RWPE2 (cell line): ENCODE data around the gene NOP14.
"Not testable (repeated sequence)": the region's sequence is repeated elsewhere in the genome, so short reads cannot be mapped to it uniquely, and the experiment has no call there.

Experiments used
- ATAC-seq: fragments of 200-7000 bp; cut with Tn5 transposase; 3 replicates; pipeline ENCODE4 v1.9.1; 2021; ENCODE audit warnings: low read depth
- DNase-seq: peaks from one replicate; pipeline ENCODE4 v3.0.0-alpha.2; 2020; ENCODE audit warnings: low spot score
- H3K27ac ChIP-seq: fragments of 450-650 bp; 2 replicates; pipeline ENCODE4 v1.5.1; 2017; ENCODE audit warnings: mild to moderate bottlenecking; ENCODE audit not compliant: poor library complexity, severe bottlenecking
- H3K27me3 ChIP-seq: fragments of 250-450 bp; sonication (Bioruptor Pico); 2 replicates; pipeline ENCODE4 v1.5.1; 2021; ENCODE audit warnings: mild to moderate bottlenecking, moderate library complexity; ENCODE audit not compliant: insufficient read depth, poor library complexity, severe bottlenecking
- H3K36me3 ChIP-seq: fragments of 250-450 bp; sonication (Bioruptor Pico); 2 replicates; pipeline ENCODE4 v1.5.1; 2020; ENCODE audit warnings: low read depth, mild to moderate bottlenecking, moderate library complexity
- H3K4me1 ChIP-seq: fragments of 250-450 bp; sonication (Bioruptor Pico); 2 replicates; pipeline ENCODE4 v1.5.1; 2021; ENCODE audit warnings: mild to moderate bottlenecking, moderate library complexity; ENCODE audit not compliant: insufficient read depth, poor library complexity, severe bottlenecking
- H3K4me3 ChIP-seq: fragments of 250-450 bp; sonication (Bioruptor Pico); 2 replicates; pipeline ENCODE4 v1.5.1; 2021; ENCODE audit warnings: mild to moderate bottlenecking, moderate library complexity; ENCODE audit not compliant: severe bottlenecking
- H3K9me3 ChIP-seq: fragments of 250-450 bp; sonication (Bioruptor Pico); 2 replicates; pipeline ENCODE4 v1.5.1; 2021; ENCODE audit warnings: mild to moderate bottlenecking, moderate library complexity; ENCODE audit not compliant: severe bottlenecking
- TF ChIP-seq, protein P1 (sequence below): fragments of 450-650 bp; IDR thresholded peaks from one replicate; pipeline ENCODE4 v1.5.1; 2017; ENCODE audit warnings: mild to moderate bottlenecking, moderate library complexity; ENCODE audit not compliant: poor library complexity, severe bottlenecking

The NOP14 gene

GRCh38 chr4:2991243-2991642 is 28.0 kb upstream of the NOP14 start:
- H3K27me3 ChIP-seq, result no peaks in the 10 kb centered on the region
- H3K9me3 ChIP-seq, result no peaks in the 10 kb centered on the region
- DNase-seq, result no peak
- no peak overlapping the region for H3K4me3 ChIP-seq
- H3K4me1 ChIP-seq, result no peaks in the 10 kb centered on the region
- TF ChIP-seq, protein P1, sequence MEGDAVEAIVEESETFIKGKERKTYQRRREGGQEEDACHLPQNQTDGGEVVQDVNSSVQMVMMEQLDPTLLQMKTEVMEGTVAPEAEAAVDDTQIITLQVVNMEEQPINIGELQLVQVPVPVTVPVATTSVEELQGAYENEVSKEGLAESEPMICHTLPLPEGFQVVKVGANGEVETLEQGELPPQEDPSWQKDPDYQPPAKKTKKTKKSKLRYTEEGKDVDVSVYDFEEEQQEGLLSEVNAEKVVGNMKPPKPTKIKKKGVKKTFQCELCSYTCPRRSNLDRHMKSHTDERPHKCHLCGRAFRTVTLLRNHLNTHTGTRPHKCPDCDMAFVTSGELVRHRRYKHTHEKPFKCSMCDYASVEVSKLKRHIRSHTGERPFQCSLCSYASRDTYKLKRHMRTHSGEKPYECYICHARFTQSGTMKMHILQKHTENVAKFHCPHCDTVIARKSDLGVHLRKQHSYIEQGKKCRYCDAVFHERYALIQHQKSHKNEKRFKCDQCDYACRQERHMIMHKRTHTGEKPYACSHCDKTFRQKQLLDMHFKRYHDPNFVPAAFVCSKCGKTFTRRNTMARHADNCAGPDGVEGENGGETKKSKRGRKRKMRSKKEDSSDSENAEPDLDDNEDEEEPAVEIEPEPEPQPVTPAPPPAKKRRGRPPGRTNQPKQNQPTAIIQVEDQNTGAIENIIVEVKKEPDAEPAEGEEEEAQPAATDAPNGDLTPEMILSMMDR, result no peak
- no peaks in the 10 kb centered on the region for H3K36me3 ChIP-seq
- H3K27ac ChIP-seq, result no peak overlapping the region
- no peak for ATAC-seq

DNA sequence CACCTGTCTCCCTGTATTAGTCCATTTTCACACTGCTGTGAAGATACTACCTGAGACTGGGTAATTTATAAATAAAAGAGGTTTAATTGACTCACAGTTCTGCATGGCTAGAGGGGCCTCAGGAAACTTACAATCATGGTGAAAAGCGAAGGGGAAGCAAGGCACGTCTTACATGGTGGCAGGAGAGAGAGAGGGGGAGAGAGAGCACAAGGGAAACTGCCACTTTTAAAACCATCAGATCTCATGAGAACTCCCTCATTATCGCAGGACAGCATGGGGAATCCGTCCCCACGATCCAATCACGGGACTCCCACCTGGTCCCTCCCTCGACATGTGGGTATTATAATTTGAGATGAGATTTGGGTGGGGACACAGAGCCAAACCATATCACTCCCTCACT is 20.5 kb upstream of the NOP14 start:
- not testable (repeated sequence) for H3K4me1 ChIP-seq, H3K9me3 ChIP-seq, H3K4me3 ChIP-seq, H3K27me3 ChIP-seq, H3K27ac ChIP-seq, DNase-seq, ATAC-seq, H3K36me3 ChIP-seq

DNA sequence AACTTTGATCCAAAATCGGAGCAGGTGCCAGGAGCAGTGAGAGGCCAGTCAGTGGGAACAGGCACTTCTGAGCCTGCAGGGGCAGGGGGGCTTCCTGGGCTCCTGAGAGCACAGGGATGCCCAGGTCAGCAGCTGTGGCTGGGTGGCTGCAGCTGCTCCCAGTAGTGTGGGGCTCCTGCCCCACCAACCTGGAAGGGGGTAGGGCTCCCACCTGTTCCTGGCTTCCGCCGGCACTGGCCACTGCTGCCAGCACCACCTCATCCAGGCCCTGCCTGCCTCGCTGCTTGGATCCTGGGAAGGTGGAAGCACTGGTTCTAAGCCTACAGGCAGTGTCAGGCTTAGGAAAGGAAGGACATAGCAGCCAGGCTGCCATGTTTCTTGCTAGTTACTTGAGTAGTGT is 18.8 kb upstream of the NOP14 start:
- Histone ChIP-seq H3K36me3 (no peaks in the 10 kb centered on the region), H3K27me3 (no peaks in the 10 kb centered on the region), H3K27ac (no peak overlapping the region), H3K9me3 (no peaks in the 10 kb centered on the region), H3K4me3 (no peak overlapping the region), H3K4me1 (no peaks in the 10 kb centered on the region)
- TF ChIP-seq, protein P1, result no peak
- no peak for ATAC-seq
- no peak for DNase-seq

DNA sequence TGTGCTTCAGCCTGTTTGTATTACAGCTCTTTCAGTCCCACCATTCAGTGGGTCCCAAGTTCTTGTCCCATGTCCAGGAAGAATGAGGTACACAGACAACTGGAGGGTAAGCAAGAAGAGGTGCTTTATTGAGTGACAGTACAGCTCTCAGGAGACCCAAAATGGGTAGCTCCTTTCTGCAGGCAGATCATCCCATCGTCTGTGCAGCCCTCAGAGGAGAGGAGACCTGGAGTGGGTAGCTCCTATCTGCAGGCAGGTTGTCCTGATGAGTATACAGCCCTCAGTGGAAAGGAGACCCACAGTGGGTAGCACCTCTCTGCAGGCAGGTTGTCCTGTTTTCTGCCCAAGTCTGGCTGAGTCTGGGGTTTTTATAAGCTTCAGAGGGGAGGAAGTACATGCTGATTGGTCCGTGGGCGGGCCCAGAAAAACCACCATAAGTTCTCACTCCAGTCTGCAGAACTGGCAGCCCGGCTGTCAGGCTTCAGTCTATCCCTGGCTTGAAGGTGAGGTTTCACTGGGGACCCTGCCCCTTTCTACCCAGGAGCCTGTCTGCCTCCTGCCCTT is 18.1 kb upstream of the NOP14 start:
- Histone ChIP-seq H3K36me3 (no peaks in the 10 kb centered on the region), H3K4me3 (no peak overlapping the region), H3K4me1 (no peaks in the 10 kb centered on the region), H3K27ac (no peak overlapping the region), H3K9me3 (no peaks in the 10 kb centered on the region), H3K27me3 (no peaks in the 10 kb centered on the region)
- ATAC-seq (no peak), DNase-seq (no peak)
- TF ChIP-seq, protein P1, result no peak

DNA sequence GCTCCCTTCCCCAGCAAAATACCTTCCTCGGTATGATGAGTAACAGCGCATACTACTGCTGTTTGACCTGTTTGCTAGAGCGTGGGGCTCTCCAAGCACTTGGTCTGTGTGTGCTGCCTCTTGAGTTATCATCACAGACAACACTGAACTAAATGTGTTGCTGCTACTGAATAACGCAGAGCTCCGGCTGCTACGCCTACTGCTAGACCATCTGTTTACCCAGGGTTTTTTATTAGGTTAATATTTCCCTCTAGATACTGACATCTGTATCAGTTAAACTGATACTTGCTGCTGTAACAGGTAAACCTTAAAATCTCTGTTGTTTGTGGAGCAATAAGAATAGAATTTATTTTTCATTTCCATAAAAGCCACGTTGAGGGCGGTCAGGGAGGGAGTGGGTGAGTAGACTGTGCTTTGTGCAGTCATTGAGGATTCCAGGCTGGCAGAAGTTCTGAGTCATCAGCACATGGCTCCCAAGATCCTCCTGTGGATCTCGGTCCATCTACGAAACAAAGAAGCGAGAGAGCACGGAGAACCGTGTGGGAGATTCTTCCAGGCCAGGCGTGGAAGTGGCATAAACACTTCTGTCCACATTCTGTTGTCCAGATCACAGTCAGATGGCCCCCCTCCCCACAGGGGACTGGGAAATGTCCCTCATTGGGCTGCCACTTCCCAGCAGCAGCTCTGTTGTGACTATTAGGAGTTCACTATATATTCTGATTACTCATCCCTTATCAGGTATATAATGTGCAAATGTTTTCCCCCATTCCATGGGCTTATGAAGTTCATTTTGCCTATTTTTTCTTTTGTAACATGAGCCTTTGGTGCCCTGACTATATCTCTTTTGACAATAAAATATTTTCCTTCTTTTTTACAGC is 14.2 kb upstream of the NOP14 start:
- no peaks in the 10 kb centered on the region for H3K27me3 ChIP-seq
- H3K9me3 ChIP-seq, result no peaks in the 10 kb centered on the region
- TF ChIP-seq, protein P1, result no peak
- 0 out of 3 replicates have a peak, but pooled peaks have one; percentile 40 for ATAC-seq
- no peaks in the 10 kb centered on the region for H3K4me1 ChIP-seq
- no peak overlapping the region for H3K4me3 ChIP-seq
- H3K27ac ChIP-seq, result no peak overlapping the region
- no peak for DNase-seq
- H3K36me3 ChIP-seq, result no peaks in the 10 kb centered on the region
